D721Med (cell line): ENCODE results near the gene C11orf86.

Experiments
- DNase-seq: peaks from one replicate; pipeline ENCODE4 v3.0.0; 2011; ENCODE audit warnings: low spot score; ENCODE audit not compliant: insufficient read length
- FAIRE-seq: peaks from 2 replicates; lab custom pipeline; 2011; peaks lifted over from hg19 to GRCh38; lab: Jason Lieb, UNC
- CTCF ChIP-seq: IDR thresholded peaks from 2 replicates; pipeline ENCODE4 v1.5.1; 2012; ENCODE audit warnings: mild to moderate bottlenecking, control low read depth; ENCODE audit not compliant: insufficient read depth; ENCODE audit errors: missing control alignments

The C11orf86 gene

DNA sequence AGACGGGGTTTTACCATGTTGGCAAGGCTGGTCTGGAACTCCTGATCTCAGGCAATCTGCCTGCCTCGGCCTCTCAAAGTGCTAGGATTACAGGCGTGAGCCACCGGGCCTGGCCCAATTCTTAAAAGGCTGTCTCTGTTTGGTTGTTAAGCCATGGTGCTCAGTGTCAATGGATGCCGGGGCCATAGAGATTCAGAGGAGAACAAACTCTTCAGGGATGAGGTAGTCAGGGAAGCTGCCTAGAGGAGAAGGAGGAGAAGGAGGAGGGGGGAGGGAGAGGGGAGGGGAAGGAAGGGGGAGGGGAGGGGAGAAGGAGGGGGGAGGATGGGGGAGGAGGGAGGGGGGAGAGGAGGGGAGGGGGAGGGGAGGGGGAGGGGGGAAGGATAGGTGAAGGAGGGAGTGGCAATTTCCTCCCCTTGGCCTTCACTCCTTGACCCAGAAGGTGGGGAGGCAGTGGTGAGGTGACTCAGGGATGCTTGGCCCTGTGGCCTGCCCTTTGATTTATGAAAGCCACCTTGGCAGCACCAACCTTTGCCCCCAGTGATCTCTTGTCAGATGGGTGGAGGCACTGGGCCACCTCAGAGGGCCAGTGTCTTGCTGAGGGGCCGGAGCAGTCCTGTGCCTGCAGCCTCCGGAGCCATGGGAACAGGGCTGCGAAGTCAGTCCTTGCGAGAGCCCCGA, at the start of gene C11orf86:
Gene C11orf86 (plus strand): TSS at position 581 of the 681 bp plus-strand sequence. CDS start 59 bp downstream, at position 640.
- DNase-seq: no peak
- no peak for FAIRE-seq
- no peak for TF ChIP-seq CTCF

GRCh38 chr11:66929753-66930152, 45.4 kb upstream of the C11orf86 start:
- FAIRE-seq (no peak), DNase-seq (no peak)
- TF ChIP-seq CTCF: no peak

DNA sequence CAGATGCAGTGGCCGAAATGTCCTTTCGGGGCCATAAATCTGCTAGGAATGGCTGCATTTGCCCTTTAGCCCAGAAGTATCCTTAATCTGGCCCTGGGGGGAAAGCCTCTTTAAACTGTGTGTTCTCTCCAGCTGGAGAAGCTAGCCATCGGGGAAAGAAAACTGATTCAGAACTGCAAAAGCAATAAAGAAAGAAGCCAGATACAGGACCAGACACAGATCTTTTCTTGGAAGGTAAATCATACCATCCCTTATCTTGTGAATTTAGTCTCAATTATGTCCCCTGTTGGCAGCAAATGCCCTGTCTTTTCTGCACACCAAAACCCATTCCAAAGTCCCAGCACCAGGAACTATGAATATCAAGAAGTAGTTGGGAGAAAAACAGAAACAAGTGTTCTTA, 42.6 kb upstream of the C11orf86 start:
- FAIRE-seq (no peak), DNase-seq (no peak)
- no peak for TF ChIP-seq CTCF

DNA sequence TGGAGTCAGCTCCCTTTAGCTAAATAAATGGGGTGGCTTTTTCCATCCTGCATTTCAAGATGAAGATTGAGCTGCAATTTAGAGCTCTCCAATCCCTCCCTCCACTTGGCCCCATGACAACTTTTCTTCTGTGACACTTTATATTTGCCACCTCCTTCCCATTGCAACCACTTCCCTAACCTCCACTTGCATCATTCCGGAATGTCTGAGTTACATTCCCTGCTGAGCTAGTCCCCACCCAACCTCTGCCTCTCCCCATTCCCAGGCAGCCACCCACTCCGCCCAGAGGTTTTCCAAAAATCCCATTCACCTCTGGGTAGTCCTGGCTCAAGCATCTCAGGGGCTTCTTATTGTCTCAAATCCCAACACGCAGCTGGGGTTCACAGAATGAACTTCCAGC, 41.6 kb upstream of the C11orf86 start:
- FAIRE-seq (no peak), DNase-seq (no peak)
- TF ChIP-seq CTCF: no peak

GRCh38 chr11:66934950-66935779, 39.9 kb upstream of the C11orf86 start:
- no peak for TF ChIP-seq CTCF
- FAIRE-seq (no peak), DNase-seq (no peak)

DNA sequence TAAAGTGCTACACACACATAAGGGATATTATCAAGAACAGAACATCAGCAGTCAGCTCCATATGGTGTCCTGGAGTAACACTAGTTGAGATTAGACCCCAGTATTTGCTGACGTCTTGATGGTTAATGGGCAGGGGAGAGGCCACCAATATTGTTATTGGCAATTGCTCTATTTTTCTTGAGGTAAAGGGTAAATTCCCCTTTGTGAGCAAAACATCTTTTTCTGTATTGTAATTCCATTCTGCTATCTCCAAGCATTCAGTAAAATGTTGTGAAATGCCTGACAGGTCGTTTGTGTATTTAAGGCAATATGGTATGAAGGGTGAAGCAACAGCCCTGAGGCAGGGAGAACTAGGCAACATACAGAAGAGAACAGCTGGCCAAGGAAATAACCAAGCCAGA, 38.8 kb upstream of the C11orf86 start:
- FAIRE-seq (no peak), DNase-seq (no peak)
- no peak for TF ChIP-seq CTCF
